HEK293 (cell line): ENCODE measurements around the gene PGAM5.

Source experiments
- CTCF ChIP-seq: fragments of 450-650 bp; formaldehyde crosslinking; IDR thresholded peaks from 2 replicates; pipeline ENCODE4 v1.5.1; 2016; ENCODE audit warnings: missing biosample characterization, missing genetic modification characterization
- GLI4 ChIP-seq: fragments of 450-650 bp; formaldehyde crosslinking; IDR thresholded peaks from 2 replicates; pipeline ENCODE4 v1.5.1; 2016; ENCODE audit warnings: missing biosample characterization, missing genetic modification characterization
- GLIS2 ChIP-seq: fragments of 450-650 bp; formaldehyde crosslinking; IDR thresholded peaks from 2 replicates; pipeline ENCODE4 v1.5.1; 2016; ENCODE audit warnings: missing biosample characterization, missing genetic modification characterization
- HOXA7 ChIP-seq: sonication (generic); formaldehyde crosslinking; IDR thresholded peaks from 2 replicates; pipeline ENCODE4 v1.8.1; 2022; ENCODE audit warnings: missing genetic modification reagents, borderline replicate concordance
- PRDM10 ChIP-seq: fragments of 450-650 bp; formaldehyde crosslinking; IDR thresholded peaks from 2 replicates; pipeline ENCODE4 v1.5.1; 2016; ENCODE audit warnings: missing biosample characterization, missing genetic modification characterization
- SALL2 ChIP-seq: fragments of 450-650 bp; formaldehyde crosslinking; IDR thresholded peaks from 2 replicates; pipeline ENCODE4 v1.5.0; 2017; ENCODE audit warnings: missing biosample characterization, mild to moderate bottlenecking, missing genetic modification characterization, borderline replicate concordance
- TSHZ1 ChIP-seq: fragments of 450-650 bp; formaldehyde crosslinking; IDR thresholded peaks from 2 replicates; pipeline ENCODE4 v1.5.1; 2016; ENCODE audit warnings: missing biosample characterization, missing genetic modification characterization, borderline replicate concordance
- ZEB2 ChIP-seq: fragments of 450-650 bp; formaldehyde crosslinking; IDR thresholded peaks from 2 replicates; pipeline ENCODE4 v1.5.1; 2016; ENCODE audit warnings: missing biosample characterization, missing genetic modification characterization
- ZNF530 ChIP-seq: fragments of 450-650 bp; formaldehyde crosslinking; IDR thresholded peaks from 2 replicates; pipeline ENCODE4 v1.5.1; 2016; ENCODE audit warnings: low read depth, missing biosample characterization, missing genetic modification characterization
- ZNF692 ChIP-seq: fragments of 450-650 bp; formaldehyde crosslinking; IDR thresholded peaks from 2 replicates; pipeline ENCODE4 v1.5.1; 2016; ENCODE audit warnings: missing biosample characterization, missing genetic modification characterization
- ZNF837 ChIP-seq: fragments of 450-650 bp; formaldehyde crosslinking; IDR thresholded peaks from 2 replicates; pipeline ENCODE4 v1.5.1; 2016; ENCODE audit warnings: missing biosample characterization, missing genetic modification characterization

GRCh38 chr12:132665149-132665491 is 45.5 kb upstream of the PGAM5 start:
- no peak for TF ChIP-seq GLI4 (tag by site-specific recombination)
- no peak for TF ChIP-seq TSHZ1 (tag by site-specific recombination)
- no peak for TF ChIP-seq PRDM10 (tag by site-specific recombination)
- no peak for TF ChIP-seq CTCF (tag by site-specific recombination)
- TF ChIP-seq GLIS2 = no peak
- no peak for TF ChIP-seq ZNF530
- TF ChIP-seq ZNF692 (tag by site-specific recombination) = no peak
- TF ChIP-seq SALL2 (tag by site-specific recombination) = no peak
- no peak for TF ChIP-seq ZEB2 (tag by site-specific recombination)
- no peak for TF ChIP-seq HOXA7
- TF ChIP-seq ZNF837 (tag by site-specific recombination) = no peak
